Hepatocyte (in vitro differentiated cells): ENCODE measurements around the gene FHDC1. TPM values are rescaled to one million over a fixed set of nuclear protein-coding genes. Genes with fewer than 3 reads are reported as not detected.

Source experiments
- DNase-seq: peaks from one replicate; pipeline ENCODE4 v3.0.0-alpha.2; 2016; ENCODE audit warnings: low spot score
- H2AFZ ChIP-seq: fragments of 200-600 bp; sonication (generic); 2 replicates; pipeline ENCODE4 v1.6.0; 2016; ENCODE audit warnings: antibody characterized with exemption, mild to moderate bottlenecking
- H3K27ac ChIP-seq: fragments of 200-600 bp; sonication (generic); 2 replicates; pipeline ENCODE4 v1.5.1; 2016; ENCODE audit warnings: mild to moderate bottlenecking
- H3K27me3 ChIP-seq: fragments of 200-600 bp; sonication (generic); 2 replicates; pipeline ENCODE4 v1.6.1; 2016
- H3K36me3 ChIP-seq: fragments of 200-600 bp; sonication (generic); replicated peaks from 2 replicates; pipeline ENCODE4 v1.5.1; 2016; ENCODE audit warnings: low read depth; ENCODE audit not compliant: insufficient read depth
- H3K4me1 ChIP-seq: fragments of 200-600 bp; sonication (generic); 2 replicates; pipeline ENCODE4 v1.5.1; 2016; ENCODE audit warnings: mild to moderate bottlenecking, moderate library complexity; ENCODE audit not compliant: insufficient read depth
- H3K4me2 ChIP-seq: fragments of 200-600 bp; sonication (generic); 2 replicates; pipeline ENCODE4 v1.6.0; 2016
- H3K4me3 ChIP-seq: fragments of 200-600 bp; sonication (generic); 2 replicates; pipeline ENCODE4 v1.5.1; 2016; ENCODE audit warnings: mild to moderate bottlenecking
- H3K79me2 ChIP-seq: fragments of 200-600 bp; sonication (generic); 2 replicates; pipeline ENCODE4 v1.6.0; 2017; ENCODE audit warnings: mild to moderate bottlenecking
- H3K9me2 ChIP-seq: fragments of 200-600 bp; sonication (generic); replicated peaks from 2 replicates; pipeline ENCODE4 v1.6.0; 2017; ENCODE audit warnings: mild to moderate bottlenecking; ENCODE audit not compliant: insufficient read depth
- H3K9me3 ChIP-seq: fragments of 200-600 bp; sonication (generic); 2 replicates; pipeline ENCODE4 v1.5.1; 2016; ENCODE audit warnings: low read depth, mild to moderate bottlenecking
- H4K20me1 ChIP-seq: fragments of 200-600 bp; sonication (generic); 2 replicates; pipeline ENCODE4 v1.6.0; 2016; ENCODE audit warnings: mild to moderate bottlenecking; ENCODE audit not compliant: insufficient read depth, poor library complexity, severe bottlenecking
- EZH2 ChIP-seq: fragments of 200-600 bp; sonication (generic); IDR thresholded peaks from 2 replicates; pipeline ENCODE4 v1.6.1; 2016; ENCODE audit warnings: antibody characterized with exemption, mild to moderate bottlenecking, borderline replicate concordance
- EZH2phosphoT487 ChIP-seq: fragments of 200-600 bp; sonication (generic); IDR thresholded peaks from one replicate; pipeline ENCODE4 v1.6.1; 2018; ENCODE audit warnings: antibody characterized with exemption, mild to moderate bottlenecking, low read depth, moderate library complexity; ENCODE audit not compliant: unreplicated experiment, severe bottlenecking
- WGBS: methylation state at CpG from one replicate; pipeline ENCODE4 v1.1.6; 2016; ENCODE audit warnings: low lambda C conversion rate; ENCODE audit errors: missing lambda C conversion rate; 5-methylcytosine and 5-hydroxymethylcytosine counted together
- polyA plus RNA-seq: library from polyadenylated mRNA; unstranded; fragments of >200 nt; fragmentation: Nextera tagmentation; extraction: Ambion mirVana; gene quantifications from 2 replicates; pipeline ENCODE4 v1.2.1, GENCODE V29; 2016
- total RNA-seq: library from RNA; depleted of rRNA; stranded (reverse); fragments of >200 nt; gene quantifications from 2 replicates; pipeline ENCODE4 v1.2.3, GENCODE V29; 2014
- TF ChIP-seq, protein P1 (sequence below): fragments of 200-600 bp; sonication (generic); IDR thresholded peaks from 2 replicates; pipeline ENCODE4 v1.5.1; 2016; ENCODE audit warnings: antibody characterized with exemption, mild to moderate bottlenecking; ENCODE audit not compliant: poor library complexity

The FHDC1 gene
- total and polyA plus RNA-seq, 2 experiments from 2014 or later: 2.1 to 3.1 TPM

DNA sequence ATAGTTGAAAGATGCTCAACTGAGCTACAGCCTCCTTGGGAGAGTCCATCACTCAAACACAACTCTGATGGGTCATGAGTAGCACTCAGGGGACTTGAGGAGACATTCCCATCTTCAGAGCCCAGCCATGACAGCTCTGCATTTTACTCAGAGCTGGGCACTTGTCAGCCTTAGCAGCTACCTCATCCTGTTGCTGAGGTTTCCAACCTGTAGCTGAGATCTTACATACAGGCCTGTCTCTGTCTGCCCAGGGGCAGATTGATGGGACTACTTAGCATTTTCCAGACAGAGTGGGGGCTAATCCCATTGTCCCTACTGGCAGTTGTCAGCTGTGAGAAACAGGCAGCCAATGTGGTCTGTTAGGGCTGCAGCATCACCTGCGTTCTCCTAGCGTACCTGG, 3.5 kb downstream of the FHDC1 start:
- TF ChIP-seq EZH2phosphoT487 (no peak), EZH2 (no peak)
- TF ChIP-seq, protein P1, sequence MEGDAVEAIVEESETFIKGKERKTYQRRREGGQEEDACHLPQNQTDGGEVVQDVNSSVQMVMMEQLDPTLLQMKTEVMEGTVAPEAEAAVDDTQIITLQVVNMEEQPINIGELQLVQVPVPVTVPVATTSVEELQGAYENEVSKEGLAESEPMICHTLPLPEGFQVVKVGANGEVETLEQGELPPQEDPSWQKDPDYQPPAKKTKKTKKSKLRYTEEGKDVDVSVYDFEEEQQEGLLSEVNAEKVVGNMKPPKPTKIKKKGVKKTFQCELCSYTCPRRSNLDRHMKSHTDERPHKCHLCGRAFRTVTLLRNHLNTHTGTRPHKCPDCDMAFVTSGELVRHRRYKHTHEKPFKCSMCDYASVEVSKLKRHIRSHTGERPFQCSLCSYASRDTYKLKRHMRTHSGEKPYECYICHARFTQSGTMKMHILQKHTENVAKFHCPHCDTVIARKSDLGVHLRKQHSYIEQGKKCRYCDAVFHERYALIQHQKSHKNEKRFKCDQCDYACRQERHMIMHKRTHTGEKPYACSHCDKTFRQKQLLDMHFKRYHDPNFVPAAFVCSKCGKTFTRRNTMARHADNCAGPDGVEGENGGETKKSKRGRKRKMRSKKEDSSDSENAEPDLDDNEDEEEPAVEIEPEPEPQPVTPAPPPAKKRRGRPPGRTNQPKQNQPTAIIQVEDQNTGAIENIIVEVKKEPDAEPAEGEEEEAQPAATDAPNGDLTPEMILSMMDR: no peak
- Histone ChIP-seq H2AFZ (no peak overlapping the region), H3K27ac (no peak overlapping the region), H3K4me3 (no peak overlapping the region), H3K9me2 (no peaks in the 10 kb centered on the region), H3K79me2 (no peaks in the 10 kb centered on the region), H3K4me1 (peaks cover 4% of the 10 kb centered on the region), H3K36me3 (no peaks in the 10 kb centered on the region), H3K4me2 (no peak overlapping the region), H3K27me3 (peaks cover 9% of the 10 kb centered on the region), H3K9me3 (no peaks in the 10 kb centered on the region), H4K20me1 (no peaks in the 10 kb centered on the region)
- 73% methylated on average over 2 of the region's 2 CpGs for WGBS
- no peak for DNase-seq

DNA sequence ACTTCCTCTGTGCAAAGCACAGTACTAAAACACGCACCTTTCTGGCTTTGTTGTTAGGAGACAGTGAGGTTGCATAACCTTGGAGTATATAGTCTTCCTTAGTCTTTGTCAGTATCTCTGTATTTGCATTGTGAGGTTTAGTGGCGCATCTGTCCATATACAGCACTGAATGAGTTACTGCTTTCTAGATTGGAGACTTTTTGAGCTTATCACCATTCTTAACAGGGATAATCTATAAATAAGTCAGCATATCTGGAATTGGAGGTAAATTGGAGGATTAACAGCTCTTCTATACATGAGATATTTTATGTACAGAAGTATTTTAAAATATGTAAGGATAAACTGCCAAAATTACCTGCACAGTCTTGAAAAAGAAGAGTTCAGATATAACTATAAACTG, 4.3 kb downstream of the FHDC1 start:
- H2AFZ ChIP-seq: no peak overlapping the region
- WGBS: 91% methylated on average over 2 of the region's 2 CpGs
- no peak overlapping the region for H3K4me3 ChIP-seq
- H3K27ac ChIP-seq: no peak overlapping the region
- no peaks in the 10 kb centered on the region for H3K36me3 ChIP-seq
- H3K27me3 ChIP-seq: peaks cover 9% of the 10 kb centered on the region
- H3K9me2 ChIP-seq: no peaks in the 10 kb centered on the region
- H3K79me2 ChIP-seq: no peaks in the 10 kb centered on the region
- no peaks in the 10 kb centered on the region for H3K9me3 ChIP-seq
- H3K4me2 ChIP-seq: no peak overlapping the region
- no peaks in the 10 kb centered on the region for H4K20me1 ChIP-seq
- no peak for TF ChIP-seq EZH2phosphoT487
- TF ChIP-seq EZH2: no peak
- TF ChIP-seq, protein P1: no peak
- peaks cover 7% of the 10 kb centered on the region for H3K4me1 ChIP-seq
- DNase-seq: no peak

DNA sequence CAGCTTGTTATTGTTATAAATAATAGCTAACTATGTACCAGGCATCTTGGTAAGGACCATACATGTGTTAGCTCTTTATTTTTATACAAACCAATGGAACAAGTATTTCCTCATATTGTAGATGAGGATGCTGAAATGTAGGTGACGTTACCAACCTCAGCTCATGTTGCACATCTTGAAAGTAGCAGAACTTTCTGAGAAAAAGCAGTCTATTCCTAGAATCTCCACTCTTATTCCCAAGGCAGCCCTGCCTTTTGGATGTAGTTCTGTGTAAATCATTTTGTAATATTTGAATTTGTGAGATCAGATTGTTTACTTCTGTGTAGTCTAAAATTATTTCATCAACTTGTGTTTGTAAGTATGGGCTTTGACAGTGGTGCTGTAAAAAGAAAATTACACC, 5.3 kb downstream of the FHDC1 start:
- H3K4me2 ChIP-seq: no peak overlapping the region
- no peak for DNase-seq
- H3K4me1 ChIP-seq: peaks cover 7% of the 10 kb centered on the region
- TF ChIP-seq EZH2phosphoT487: no peak
- no peak for TF ChIP-seq EZH2
- TF ChIP-seq, protein P1: no peak
- no peaks in the 10 kb centered on the region for H3K9me2 ChIP-seq
- peaks cover 4% of the 10 kb centered on the region for H3K79me2 ChIP-seq
- WGBS: 80% methylated on average over 1 of the region's 1 CpG
- H4K20me1 ChIP-seq: no peaks in the 10 kb centered on the region
- H3K27me3 ChIP-seq: peaks cover 9% of the 10 kb centered on the region
- no peaks in the 10 kb centered on the region for H3K9me3 ChIP-seq
- H2AFZ ChIP-seq: no peak overlapping the region
- H3K36me3 ChIP-seq: no peaks in the 10 kb centered on the region
- no peak overlapping the region for H3K4me3 ChIP-seq
- no peak overlapping the region for H3K27ac ChIP-seq

DNA sequence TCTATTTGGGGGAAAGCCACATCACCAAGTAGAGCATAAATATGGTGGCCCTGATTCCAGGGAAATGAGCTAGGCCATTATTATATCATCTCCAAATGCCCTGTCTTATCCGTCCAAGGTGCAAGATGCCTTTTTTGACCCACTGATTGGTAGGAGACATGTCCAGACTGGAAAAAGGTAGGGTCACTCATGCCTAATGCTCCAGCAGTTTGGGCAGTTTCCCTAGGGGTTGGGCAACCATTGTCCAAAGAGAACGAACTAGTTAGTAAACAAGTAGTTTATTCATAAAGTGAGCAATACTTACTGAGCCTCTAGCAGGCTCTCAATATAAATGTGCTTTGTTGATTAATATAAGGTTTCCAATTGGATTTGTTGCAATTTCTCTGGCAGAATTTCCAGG, 6.2 kb downstream of the FHDC1 start:
- Histone ChIP-seq H2AFZ (no peak overlapping the region), H3K36me3 (no peaks in the 10 kb centered on the region), H3K4me1 (peaks cover 7% of the 10 kb centered on the region), H3K9me3 (no peaks in the 10 kb centered on the region), H3K9me2 (no peaks in the 10 kb centered on the region), H4K20me1 (no peaks in the 10 kb centered on the region), H3K79me2 (peaks cover 4% of the 10 kb centered on the region), H3K27ac (no peak overlapping the region), H3K27me3 (peaks cover 9% of the 10 kb centered on the region), H3K4me2 (no peak overlapping the region), H3K4me3 (no peak overlapping the region)
- WGBS: 95% methylated on average over 2 of the region's 2 CpGs
- TF ChIP-seq EZH2 (no peak), EZH2phosphoT487 (no peak)
- TF ChIP-seq, protein P1: no peak
- no peak for DNase-seq
